Ishikawa (cell line): Measurements from ENCODE around the gene FAM200A.

Source experiments
- EGR1 ChIP-seq: IDR thresholded peaks from 2 replicates; pipeline ENCODE4 v1.6.1; 2012
- MAX ChIP-seq: IDR thresholded peaks from 2 replicates; pipeline ENCODE4 v1.6.1; 2012
- TAF1 ChIP-seq: IDR thresholded peaks from 2 replicates; pipeline ENCODE4 v1.6.1; 2012; ENCODE audit warnings: low read depth, mild to moderate bottlenecking
- TF ChIP-seq, protein P1 (sequence below): IDR thresholded peaks from 2 replicates; pipeline ENCODE4 v1.6.1; 2012; ENCODE audit warnings: low read depth, mild to moderate bottlenecking
- TF ChIP-seq, protein P2 (sequence below): IDR thresholded peaks from 2 replicates; pipeline ENCODE4 v1.6.1; 2012

DNA sequence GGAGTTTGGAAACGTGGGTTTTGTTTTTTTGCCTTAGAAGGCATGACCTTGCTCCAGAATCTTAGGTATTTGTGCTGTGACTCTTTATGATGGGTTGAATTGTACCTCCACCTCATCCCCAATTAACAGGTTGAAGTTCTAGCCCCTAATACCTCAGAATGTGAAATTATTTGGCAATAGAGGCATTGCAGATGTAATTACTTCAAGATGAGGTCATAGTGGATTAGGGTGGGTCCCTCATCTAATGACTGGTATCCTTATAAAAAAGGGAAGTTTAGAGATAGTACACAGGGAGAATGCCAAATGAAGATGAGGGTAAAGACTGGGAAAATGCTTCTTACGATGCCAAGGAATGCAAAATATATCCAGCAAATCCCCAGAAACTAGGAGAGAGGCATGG is 3.0 kb upstream of the FAM200A start:
- no peak for TF ChIP-seq TAF1
- TF ChIP-seq EGR1 = no peak
- TF ChIP-seq, protein P1, sequence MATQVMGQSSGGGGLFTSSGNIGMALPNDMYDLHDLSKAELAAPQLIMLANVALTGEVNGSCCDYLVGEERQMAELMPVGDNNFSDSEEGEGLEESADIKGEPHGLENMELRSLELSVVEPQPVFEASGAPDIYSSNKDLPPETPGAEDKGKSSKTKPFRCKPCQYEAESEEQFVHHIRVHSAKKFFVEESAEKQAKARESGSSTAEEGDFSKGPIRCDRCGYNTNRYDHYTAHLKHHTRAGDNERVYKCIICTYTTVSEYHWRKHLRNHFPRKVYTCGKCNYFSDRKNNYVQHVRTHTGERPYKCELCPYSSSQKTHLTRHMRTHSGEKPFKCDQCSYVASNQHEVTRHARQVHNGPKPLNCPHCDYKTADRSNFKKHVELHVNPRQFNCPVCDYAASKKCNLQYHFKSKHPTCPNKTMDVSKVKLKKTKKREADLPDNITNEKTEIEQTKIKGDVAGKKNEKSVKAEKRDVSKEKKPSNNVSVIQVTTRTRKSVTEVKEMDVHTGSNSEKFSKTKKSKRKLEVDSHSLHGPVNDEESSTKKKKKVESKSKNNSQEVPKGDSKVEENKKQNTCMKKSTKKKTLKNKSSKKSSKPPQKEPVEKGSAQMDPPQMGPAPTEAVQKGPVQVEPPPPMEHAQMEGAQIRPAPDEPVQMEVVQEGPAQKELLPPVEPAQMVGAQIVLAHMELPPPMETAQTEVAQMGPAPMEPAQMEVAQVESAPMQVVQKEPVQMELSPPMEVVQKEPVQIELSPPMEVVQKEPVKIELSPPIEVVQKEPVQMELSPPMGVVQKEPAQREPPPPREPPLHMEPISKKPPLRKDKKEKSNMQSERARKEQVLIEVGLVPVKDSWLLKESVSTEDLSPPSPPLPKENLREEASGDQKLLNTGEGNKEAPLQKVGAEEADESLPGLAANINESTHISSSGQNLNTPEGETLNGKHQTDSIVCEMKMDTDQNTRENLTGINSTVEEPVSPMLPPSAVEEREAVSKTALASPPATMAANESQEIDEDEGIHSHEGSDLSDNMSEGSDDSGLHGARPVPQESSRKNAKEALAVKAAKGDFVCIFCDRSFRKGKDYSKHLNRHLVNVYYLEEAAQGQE = no peak
- TF ChIP-seq, protein P2, sequence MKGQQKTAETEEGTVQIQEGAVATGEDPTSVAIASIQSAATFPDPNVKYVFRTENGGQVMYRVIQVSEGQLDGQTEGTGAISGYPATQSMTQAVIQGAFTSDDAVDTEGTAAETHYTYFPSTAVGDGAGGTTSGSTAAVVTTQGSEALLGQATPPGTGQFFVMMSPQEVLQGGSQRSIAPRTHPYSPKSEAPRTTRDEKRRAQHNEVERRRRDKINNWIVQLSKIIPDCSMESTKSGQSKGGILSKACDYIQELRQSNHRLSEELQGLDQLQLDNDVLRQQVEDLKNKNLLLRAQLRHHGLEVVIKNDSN = no peak
- TF ChIP-seq MAX = no peak
